22Rv1 (cell line): ENCODE measurements around the gene GDPD4.

Source experiments
- CTCF ChIP-seq: fragments of 450-650 bp; IDR thresholded peaks from 2 replicates; pipeline ENCODE4 v1.5.1; 2017; ENCODE audit warnings: mild to moderate bottlenecking
- ZFX ChIP-seq: fragments of 450-650 bp; IDR thresholded peaks from 2 replicates; pipeline ENCODE4 v1.6.1; 2017; ENCODE audit warnings: antibody characterized with exemption, borderline replicate concordance

GRCh38 chr11:77184136-77184860 lies 117.2 kb downstream of the GDPD4 start:
- TF ChIP-seq CTCF (no peak), ZFX (no peak)
